A549 (cell line): Measurements from ENCODE around the gene NSUN6. TPM values are rescaled to one million over a fixed set of nuclear protein-coding genes. Genes with fewer than 3 reads are reported as not detected.

Experiments used
- ATAC-seq, 2 experiments: fragments of 200-7000 bp in 1 of 2; fragments of >200 bp in 1 of 2; cut with Nextera tagmentation in 1 of 2; cut with Tn5 transposase in 1 of 2; 3 replicates each; pipeline versions ENCODE4 v1.8.0 to v1.9.1; 2018 to 2020; ENCODE audit warnings: mild to moderate bottlenecking in 1 of 2, moderate library complexity in 1 of 2
- CTCF ChIA-PET: fragments of 300-600 bp; sonication (Branson Sonifier 250); formaldehyde crosslinking; extraction: SDS; loops from one replicate; lab custom pipeline; 2021; ENCODE audit warnings: antibody characterized with exemption, inconsistent platforms; lab: Yijun Ruan, JAX
- POLR2A ChIA-PET: fragments of 350-600 bp; formaldehyde crosslinking; extraction: SDS; loops from one replicate; lab custom pipeline; 2021; ENCODE audit warnings: antibody characterized with exemption, inconsistent platforms; lab: Yijun Ruan, JAX
- DNase-seq, 2 experiments: peaks; one replicate each; pipeline versions ENCODE4 v3.0.0 to v3.0.0-alpha.2; 2011 to 2016; ENCODE audit warnings: low read depth in 1 of 2, low spot score in 1 of 2
- FAIRE-seq: peaks from 2 replicates; lab custom pipeline; 2011; peaks lifted over from hg19 to GRCh38; lab: Jason Lieb, UNC
- H3K27ac ChIP-seq, 2 experiments: fragments of >200 bp; sonication (Bioruptor Twin); formaldehyde crosslinking; 3 replicates each; pipeline ENCODE4 v1.5.1; 2016 to 2017
- H3K4me1 ChIP-seq: fragments of >200 bp; sonication (Bioruptor Twin); formaldehyde crosslinking; 3 replicates; pipeline ENCODE4 v1.6.1; 2016
- H3K4me2 ChIP-seq: fragments of >200 bp; sonication (Bioruptor Twin); formaldehyde crosslinking; 3 replicates; pipeline ENCODE4 v1.6.1; 2016
- H3K4me3 ChIP-seq: fragments of >200 bp; sonication (Bioruptor Twin); formaldehyde crosslinking; 3 replicates; pipeline ENCODE4 v1.5.1; 2016
- H3K9me3 ChIP-seq: fragments of >200 bp; sonication (Bioruptor Twin); formaldehyde crosslinking; 3 replicates; pipeline ENCODE4 v1.6.1; 2016
- CBX2 ChIP-seq: fragments of 200-600 bp; sonication (generic); IDR thresholded peaks from 2 replicates; pipeline ENCODE4 v1.6.1; 2016; ENCODE audit warnings: low read depth, mild to moderate bottlenecking, borderline replicate concordance
- EHMT2 ChIP-seq: fragments of 200-600 bp; sonication (generic); IDR thresholded peaks from 2 replicates; pipeline ENCODE4 v1.6.1; 2016; ENCODE audit warnings: antibody characterized with exemption, low read depth, mild to moderate bottlenecking, moderate library complexity
- FOXS1 ChIP-seq: fragments of 250-450 bp; sonication (Bioruptor Pico); IDR thresholded peaks from 2 replicates; pipeline ENCODE4 v1.5.0; 2020; ENCODE audit warnings: mild to moderate bottlenecking, moderate library complexity
- GATA3 ChIP-seq: IDR thresholded peaks from 2 replicates; pipeline ENCODE4 v1.6.1; 2012; ENCODE audit warnings: borderline replicate concordance
- HDAC2 ChIP-seq: fragments of 200-600 bp; sonication (generic); IDR thresholded peaks from 2 replicates; pipeline ENCODE4 v1.6.1; 2016
- HEYL ChIP-seq: fragments of 250-450 bp; sonication (Bioruptor Pico); IDR thresholded peaks from 2 replicates; pipeline ENCODE4 v1.8.0; 2021; ENCODE audit warnings: mild to moderate bottlenecking, moderate library complexity
- JUNB ChIP-seq: fragments of >200 bp; sonication (Bioruptor Twin); formaldehyde crosslinking; IDR thresholded peaks from 2 replicates; pipeline ENCODE4 v1.6.1; 2016
- KDM1A ChIP-seq: fragments of 200-600 bp; sonication (generic); IDR thresholded peaks from 2 replicates; pipeline ENCODE4 v1.6.1; 2016; ENCODE audit warnings: low read depth, mild to moderate bottlenecking
- MAFK ChIP-seq: fragments of 450-650 bp; IDR thresholded peaks from 2 replicates; pipeline ENCODE4 v1.6.1; 2014; ENCODE audit not compliant: partially characterized antibody
- NFE2L2 ChIP-seq: fragments of 150-350 bp; conservative IDR thresholded peaks from 2 replicates; pipeline ENCODE4 v1.6.1; 2014; ENCODE audit warnings: low read length
- NPAS2 ChIP-seq: fragments of 250-450 bp; sonication (Bioruptor Pico); IDR thresholded peaks from 2 replicates; pipeline ENCODE4 v1.8.0; 2022; ENCODE audit warnings: mild to moderate bottlenecking, moderate library complexity, borderline replicate concordance
- NR3C1 ChIP-seq: fragments of >200 bp; sonication (Bioruptor Twin); formaldehyde crosslinking; IDR thresholded peaks from 3 replicates; pipeline ENCODE4 v1.6.1; 2017
- PHF8 ChIP-seq: fragments of 200-600 bp; sonication (generic); IDR thresholded peaks from 2 replicates; pipeline ENCODE4 v1.6.1; 2016; ENCODE audit warnings: low read depth, mild to moderate bottlenecking, antibody characterized with exemption, moderate library complexity, borderline replicate concordance
- POLR2AphosphoS2 ChIP-seq: conservative IDR thresholded peaks from 2 replicates; pipeline ENCODE4 v1.6.1; 2012; ENCODE audit warnings: low read length, improper control_type of control experiment, inconsistent platforms
- RAD21 ChIP-seq, 2 experiments: fragments of >200 bp in 1 of 2; sonication (Bioruptor Twin) in 1 of 2; formaldehyde crosslinking in 1 of 2; IDR thresholded peaks in 1 of 2; conservative IDR thresholded peaks in 1 of 2; 2 replicates in 1 of 2; 3 replicates in 1 of 2; pipeline ENCODE4 v1.6.1; 2012 to 2018; ENCODE audit warnings: inconsistent platforms in 1 of 2
- RFX5 ChIP-seq: fragments of 450-650 bp; IDR thresholded peaks from 2 replicates; pipeline ENCODE4 v1.7.1; 2014; ENCODE audit warnings: antibody characterized with exemption, mild to moderate bottlenecking, moderate library complexity
- SMC3 ChIP-seq: fragments of >200 bp; sonication (Bioruptor Twin); formaldehyde crosslinking; IDR thresholded peaks from 3 replicates; pipeline ENCODE4 v1.6.1; 2018; ENCODE audit warnings: inconsistent platforms
- TP53 ChIP-seq: fragments of 250-450 bp; sonication (Bioruptor Pico); IDR thresholded peaks from 2 replicates; pipeline ENCODE4 v1.5.0; 2021; ENCODE audit warnings: mild to moderate bottlenecking, moderate library complexity
- ZFP36 ChIP-seq: fragments of 450-650 bp; IDR thresholded peaks from 2 replicates; pipeline ENCODE4 v1.6.1; 2014; ENCODE audit warnings: borderline replicate concordance; ENCODE audit not compliant: partially characterized antibody
- ZSCAN20 ChIP-seq: fragments of 250-450 bp; sonication (Bioruptor Pico); IDR thresholded peaks from 2 replicates; pipeline ENCODE4 v1.8.0; 2022; ENCODE audit warnings: mild to moderate bottlenecking, moderate library complexity
- WGBS: methylation state at CpG from one replicate; pipeline ENCODE4 v1.1.6; 2017; ENCODE audit errors: missing lambda C conversion rate; 5-methylcytosine and 5-hydroxymethylcytosine counted together
- polyA plus RNA-seq, 4 experiments: library from polyadenylated mRNA; depleted of rRNA in 3 of 4; stranded (reverse); fragments of >200 nt; fragmentation: RNase III in 1 of 4; extraction: RNeasy Plus Mini Kit Qiagen cat#74134 plus additional on column Dnase treatment in 1 of 4; gene quantifications; 2 replicates in 3 of 4; 3 replicates in 1 of 4; pipeline ENCODE4 v1.2.3, GENCODE V29; 2011 to 2017
- TF ChIP-seq, protein P1 (sequence below): fragments of 250-450 bp; sonication (Bioruptor Pico); IDR thresholded peaks from 2 replicates; pipeline ENCODE4 v1.5.0; 2020; ENCODE audit warnings: low read depth, mild to moderate bottlenecking, moderate library complexity
- TF ChIP-seq, protein P2 (sequence below): fragments of >200 bp; sonication (Bioruptor Twin); formaldehyde crosslinking; IDR thresholded peaks from 3 replicates; pipeline ENCODE4 v1.6.1; 2016
- TF ChIP-seq, protein P3 (sequence below): fragments of 450-650 bp; IDR thresholded peaks from 2 replicates; pipeline ENCODE4 v1.6.1; 2014; ENCODE audit warnings: antibody characterized with exemption
- TF ChIP-seq, protein P4 (sequence below): fragments of 250-450 bp; sonication (Bioruptor Pico); IDR thresholded peaks from 2 replicates; pipeline ENCODE4 v1.5.0; 2021; ENCODE audit warnings: mild to moderate bottlenecking, moderate library complexity, borderline replicate concordance
- TF ChIP-seq, protein P5 (sequence below): fragments of >200 bp; sonication (Bioruptor Twin); formaldehyde crosslinking; IDR thresholded peaks from 2 replicates; pipeline ENCODE4 v1.6.1; 2016
- TF ChIP-seq, protein P6 (sequence below): fragments of 200-600 bp; sonication (generic); IDR thresholded peaks from 2 replicates; pipeline ENCODE4 v1.6.1; 2016; ENCODE audit warnings: antibody characterized with exemption, mild to moderate bottlenecking, moderate library complexity

The NSUN6 gene
- polyA plus RNA-seq, 2 of the 4 experiments (the other 2 are of a cell fraction), result 6.5 to 14.7 TPM

DNA sequence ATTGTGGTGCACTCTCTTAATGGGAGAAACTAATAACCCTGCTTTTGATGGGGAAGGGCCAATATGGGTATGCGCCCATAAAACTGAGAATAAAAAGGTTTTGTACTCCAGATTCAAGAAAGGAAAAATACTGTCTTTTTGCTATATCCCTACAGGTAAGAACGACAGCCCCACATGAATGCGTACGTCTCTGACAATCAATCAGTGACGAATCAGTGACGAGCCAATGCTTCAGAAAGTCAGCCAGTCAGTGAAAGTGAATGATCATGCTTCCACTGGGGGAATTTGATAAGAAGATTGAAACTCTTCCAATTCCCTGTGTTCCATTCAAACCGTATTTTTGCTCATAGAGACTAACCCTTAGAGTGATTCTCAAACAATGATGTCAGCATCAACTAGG is 34.2 kb upstream of the NSUN6 start:
- FAIRE-seq (no peak), ATAC-seq (no peak)
- WGBS, result 91% methylated on average over 7 of the region's 7 CpGs
- POLR2A ChIA-PET, result no interaction called here
- no peaks in the 10 kb centered on the region for H3K9me3 ChIP-seq
- TF ChIP-seq, protein P1, sequence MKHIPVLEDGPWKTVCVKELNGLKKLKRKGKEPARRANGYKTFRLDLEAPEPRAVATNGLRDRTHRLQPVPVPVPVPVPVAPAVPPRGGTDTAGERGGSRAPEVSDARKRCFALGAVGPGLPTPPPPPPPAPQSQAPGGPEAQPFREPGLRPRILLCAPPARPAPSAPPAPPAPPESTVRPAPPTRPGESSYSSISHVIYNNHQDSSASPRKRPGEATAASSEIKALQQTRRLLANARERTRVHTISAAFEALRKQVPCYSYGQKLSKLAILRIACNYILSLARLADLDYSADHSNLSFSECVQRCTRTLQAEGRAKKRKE (CRISPR knock-in tag), result no peak
- no peak for TF ChIP-seq MAFK
- no peak for TF ChIP-seq ZSCAN20 (CRISPR knock-in tag)
- TF ChIP-seq CBX2, result no peak
- TF ChIP-seq, protein P2, sequence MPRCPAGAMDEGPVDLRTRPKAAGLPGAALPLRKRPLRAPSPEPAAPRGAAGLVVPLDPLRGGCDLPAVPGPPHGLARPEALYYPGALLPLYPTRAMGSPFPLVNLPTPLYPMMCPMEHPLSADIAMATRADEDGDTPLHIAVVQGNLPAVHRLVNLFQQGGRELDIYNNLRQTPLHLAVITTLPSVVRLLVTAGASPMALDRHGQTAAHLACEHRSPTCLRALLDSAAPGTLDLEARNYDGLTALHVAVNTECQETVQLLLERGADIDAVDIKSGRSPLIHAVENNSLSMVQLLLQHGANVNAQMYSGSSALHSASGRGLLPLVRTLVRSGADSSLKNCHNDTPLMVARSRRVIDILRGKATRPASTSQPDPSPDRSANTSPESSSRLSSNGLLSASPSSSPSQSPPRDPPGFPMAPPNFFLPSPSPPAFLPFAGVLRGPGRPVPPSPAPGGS, result no peak
- TF ChIP-seq NR3C1, result no peak
- TF ChIP-seq GATA3, result no peak
- TF ChIP-seq, protein P3, sequence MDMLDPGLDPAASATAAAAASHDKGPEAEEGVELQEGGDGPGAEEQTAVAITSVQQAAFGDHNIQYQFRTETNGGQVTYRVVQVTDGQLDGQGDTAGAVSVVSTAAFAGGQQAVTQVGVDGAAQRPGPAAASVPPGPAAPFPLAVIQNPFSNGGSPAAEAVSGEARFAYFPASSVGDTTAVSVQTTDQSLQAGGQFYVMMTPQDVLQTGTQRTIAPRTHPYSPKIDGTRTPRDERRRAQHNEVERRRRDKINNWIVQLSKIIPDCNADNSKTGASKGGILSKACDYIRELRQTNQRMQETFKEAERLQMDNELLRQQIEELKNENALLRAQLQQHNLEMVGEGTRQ, result no peak
- TF ChIP-seq, all 56 proteins: peak for 0
- H3K4me3 ChIP-seq, result no peak overlapping the region
- CTCF ChIA-PET, result no interaction called here
- H3K4me2 ChIP-seq, result no peak overlapping the region
- H3K27ac ChIP-seq, result no peak overlapping the region
- no peak for DNase-seq
- peaks cover 34% of the 10 kb centered on the region for H3K4me1 ChIP-seq

DNA sequence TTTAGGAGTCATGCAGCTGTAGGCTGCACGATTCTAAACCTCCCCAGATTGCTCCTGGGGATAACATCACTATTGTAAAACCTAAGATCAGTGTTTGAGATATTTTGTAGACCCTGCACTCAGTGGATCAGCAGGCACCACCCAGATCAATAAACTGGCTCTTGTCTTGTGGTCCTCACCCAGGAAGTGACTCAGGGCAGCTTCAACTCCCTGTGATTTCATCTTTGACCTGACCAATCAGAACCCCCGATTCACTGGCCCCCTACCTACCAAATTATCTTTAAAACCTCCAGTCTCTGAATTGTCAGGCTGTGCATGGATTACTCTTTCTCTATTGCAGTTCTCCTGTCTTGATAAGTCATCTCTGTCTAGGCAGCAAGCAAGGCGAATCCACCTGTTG is 33.6 kb upstream of the NSUN6 start:
- POLR2A ChIA-PET, result no interaction called here
- no peak for FAIRE-seq
- H3K4me3 ChIP-seq, result no peak overlapping the region
- WGBS, result 32% methylated on average over 3 of the region's 3 CpGs
- peaks cover 34% of the 10 kb centered on the region for H3K4me1 ChIP-seq
- no peak for DNase-seq
- TF ChIP-seq, protein P4, sequence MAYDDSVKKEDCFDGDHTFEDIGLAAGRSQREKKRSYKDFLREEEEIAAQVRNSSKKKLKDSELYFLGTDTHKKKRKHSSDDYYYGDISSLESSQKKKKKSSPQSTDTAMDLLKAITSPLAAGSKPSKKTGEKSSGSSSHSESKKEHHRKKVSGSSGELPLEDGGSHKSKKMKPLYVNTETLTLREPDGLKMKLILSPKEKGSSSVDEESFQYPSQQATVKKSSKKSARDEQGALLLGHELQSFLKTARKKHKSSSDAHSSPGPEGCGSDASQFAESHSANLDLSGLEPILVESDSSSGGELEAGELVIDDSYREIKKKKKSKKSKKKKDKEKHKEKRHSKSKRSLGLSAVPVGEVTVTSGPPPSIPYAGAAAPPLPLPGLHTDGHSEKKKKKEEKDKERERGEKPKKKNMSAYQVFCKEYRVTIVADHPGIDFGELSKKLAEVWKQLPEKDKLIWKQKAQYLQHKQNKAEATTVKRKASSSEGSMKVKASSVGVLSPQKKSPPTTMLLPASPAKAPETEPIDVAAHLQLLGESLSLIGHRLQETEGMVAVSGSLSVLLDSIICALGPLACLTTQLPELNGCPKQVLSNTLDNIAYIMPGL, result no peak
- TF ChIP-seq KDM1A (no peak), PHF8 (no peak), EHMT2 (no peak), NR3C1 (no peak), RAD21 (conservative IDR thresholded peaks at IDR 0.05 in 1 of 2, IDR thresholded peaks at IDR 0.05 in 1 of 2) (no peak), RFX5 (no peak), HDAC2 (no peak), NPAS2 (CRISPR knock-in tag) (no peak), NFE2L2 (no peak), FOXS1 (no peak), HEYL (no peak), SMC3 (no peak), JUNB (no peak), TP53 (no peak), ZFP36 (no peak), POLR2AphosphoS2 (no peak)
- TF ChIP-seq, protein P5, sequence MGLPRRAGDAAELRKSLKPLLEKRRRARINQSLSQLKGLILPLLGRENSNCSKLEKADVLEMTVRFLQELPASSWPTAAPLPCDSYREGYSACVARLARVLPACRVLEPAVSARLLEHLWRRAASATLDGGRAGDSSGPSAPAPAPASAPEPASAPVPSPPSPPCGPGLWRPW, result no peak
- TF ChIP-seq, protein P6, sequence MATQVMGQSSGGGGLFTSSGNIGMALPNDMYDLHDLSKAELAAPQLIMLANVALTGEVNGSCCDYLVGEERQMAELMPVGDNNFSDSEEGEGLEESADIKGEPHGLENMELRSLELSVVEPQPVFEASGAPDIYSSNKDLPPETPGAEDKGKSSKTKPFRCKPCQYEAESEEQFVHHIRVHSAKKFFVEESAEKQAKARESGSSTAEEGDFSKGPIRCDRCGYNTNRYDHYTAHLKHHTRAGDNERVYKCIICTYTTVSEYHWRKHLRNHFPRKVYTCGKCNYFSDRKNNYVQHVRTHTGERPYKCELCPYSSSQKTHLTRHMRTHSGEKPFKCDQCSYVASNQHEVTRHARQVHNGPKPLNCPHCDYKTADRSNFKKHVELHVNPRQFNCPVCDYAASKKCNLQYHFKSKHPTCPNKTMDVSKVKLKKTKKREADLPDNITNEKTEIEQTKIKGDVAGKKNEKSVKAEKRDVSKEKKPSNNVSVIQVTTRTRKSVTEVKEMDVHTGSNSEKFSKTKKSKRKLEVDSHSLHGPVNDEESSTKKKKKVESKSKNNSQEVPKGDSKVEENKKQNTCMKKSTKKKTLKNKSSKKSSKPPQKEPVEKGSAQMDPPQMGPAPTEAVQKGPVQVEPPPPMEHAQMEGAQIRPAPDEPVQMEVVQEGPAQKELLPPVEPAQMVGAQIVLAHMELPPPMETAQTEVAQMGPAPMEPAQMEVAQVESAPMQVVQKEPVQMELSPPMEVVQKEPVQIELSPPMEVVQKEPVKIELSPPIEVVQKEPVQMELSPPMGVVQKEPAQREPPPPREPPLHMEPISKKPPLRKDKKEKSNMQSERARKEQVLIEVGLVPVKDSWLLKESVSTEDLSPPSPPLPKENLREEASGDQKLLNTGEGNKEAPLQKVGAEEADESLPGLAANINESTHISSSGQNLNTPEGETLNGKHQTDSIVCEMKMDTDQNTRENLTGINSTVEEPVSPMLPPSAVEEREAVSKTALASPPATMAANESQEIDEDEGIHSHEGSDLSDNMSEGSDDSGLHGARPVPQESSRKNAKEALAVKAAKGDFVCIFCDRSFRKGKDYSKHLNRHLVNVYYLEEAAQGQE, result no peak
- H3K4me2 ChIP-seq, result no peak overlapping the region
- ATAC-seq, result no peak
- CTCF ChIA-PET, result no interaction called here
- no peaks in the 10 kb centered on the region for H3K9me3 ChIP-seq
- no peak overlapping the region for H3K27ac ChIP-seq
